AG10803 (cell line): ENCODE measurements around the gene TEX55.
A peak's percentile ranks its signal among the peaks of the same experiment; 100 is the strongest.
"Not testable (repeated sequence)": the region's sequence is repeated elsewhere in the genome, so short reads cannot be mapped to it uniquely, and the experiment has no call there.

Source experiments
- DNase-seq: peaks from one replicate; pipeline ENCODE4 v3.0.0; 2010; ENCODE audit warnings: low read depth
- H3K4me3 ChIP-seq: 2 replicates; pipeline ENCODE4 v1.5.1; 2011; ENCODE audit warnings: mild to moderate bottlenecking, low read length, control low read depth
- TF ChIP-seq, protein P1 (sequence below): conservative IDR thresholded peaks from 2 replicates; pipeline ENCODE4 v1.5.1; 2011; ENCODE audit warnings: mild to moderate bottlenecking, low read length, control low read depth, inconsistent platforms

Gene TEX55

DNA sequence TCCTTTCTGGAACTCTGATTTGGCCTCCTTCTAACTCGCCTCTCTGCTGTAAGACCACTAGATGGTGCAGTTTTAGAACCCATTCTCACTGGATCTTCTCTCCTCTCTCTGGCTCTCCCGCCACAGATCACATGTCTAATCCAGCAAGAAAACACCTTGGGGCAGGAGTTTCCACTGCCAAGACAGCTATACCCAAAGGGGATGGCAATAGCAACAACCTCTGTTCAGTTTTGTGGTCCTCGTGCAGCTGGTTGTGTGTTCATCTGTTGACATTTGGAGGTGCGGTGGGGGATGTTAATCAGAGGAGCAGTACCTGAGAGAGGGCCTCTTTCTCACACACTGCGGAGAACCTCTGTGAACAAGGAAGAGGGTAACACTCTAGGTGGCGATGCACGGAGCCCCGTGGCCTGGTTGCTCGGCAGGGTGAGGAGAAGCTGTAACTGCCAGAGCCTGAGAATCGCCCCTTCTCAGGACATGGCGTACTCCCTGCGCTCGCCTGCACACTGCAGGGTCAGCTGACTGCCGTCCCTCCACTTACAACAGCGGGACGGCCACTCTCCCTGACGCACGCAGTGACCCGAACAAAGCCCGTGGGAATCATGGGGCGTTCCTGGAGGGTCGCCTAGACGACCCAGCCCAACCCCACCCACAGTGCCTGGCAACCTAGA, at the start of gene TEX55:
TSS of gene TEX55 (plus strand) at position 666 of the 668 bp plus-strand sequence. CDS start 25 bp downstream, outside the sequence.
- no peak within 1 kb of the TSS for H3K4me3 ChIP-seq
- peak; percentile 63 for DNase-seq
- TF ChIP-seq, protein P1, sequence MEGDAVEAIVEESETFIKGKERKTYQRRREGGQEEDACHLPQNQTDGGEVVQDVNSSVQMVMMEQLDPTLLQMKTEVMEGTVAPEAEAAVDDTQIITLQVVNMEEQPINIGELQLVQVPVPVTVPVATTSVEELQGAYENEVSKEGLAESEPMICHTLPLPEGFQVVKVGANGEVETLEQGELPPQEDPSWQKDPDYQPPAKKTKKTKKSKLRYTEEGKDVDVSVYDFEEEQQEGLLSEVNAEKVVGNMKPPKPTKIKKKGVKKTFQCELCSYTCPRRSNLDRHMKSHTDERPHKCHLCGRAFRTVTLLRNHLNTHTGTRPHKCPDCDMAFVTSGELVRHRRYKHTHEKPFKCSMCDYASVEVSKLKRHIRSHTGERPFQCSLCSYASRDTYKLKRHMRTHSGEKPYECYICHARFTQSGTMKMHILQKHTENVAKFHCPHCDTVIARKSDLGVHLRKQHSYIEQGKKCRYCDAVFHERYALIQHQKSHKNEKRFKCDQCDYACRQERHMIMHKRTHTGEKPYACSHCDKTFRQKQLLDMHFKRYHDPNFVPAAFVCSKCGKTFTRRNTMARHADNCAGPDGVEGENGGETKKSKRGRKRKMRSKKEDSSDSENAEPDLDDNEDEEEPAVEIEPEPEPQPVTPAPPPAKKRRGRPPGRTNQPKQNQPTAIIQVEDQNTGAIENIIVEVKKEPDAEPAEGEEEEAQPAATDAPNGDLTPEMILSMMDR: peak; percentile 79

DNA sequence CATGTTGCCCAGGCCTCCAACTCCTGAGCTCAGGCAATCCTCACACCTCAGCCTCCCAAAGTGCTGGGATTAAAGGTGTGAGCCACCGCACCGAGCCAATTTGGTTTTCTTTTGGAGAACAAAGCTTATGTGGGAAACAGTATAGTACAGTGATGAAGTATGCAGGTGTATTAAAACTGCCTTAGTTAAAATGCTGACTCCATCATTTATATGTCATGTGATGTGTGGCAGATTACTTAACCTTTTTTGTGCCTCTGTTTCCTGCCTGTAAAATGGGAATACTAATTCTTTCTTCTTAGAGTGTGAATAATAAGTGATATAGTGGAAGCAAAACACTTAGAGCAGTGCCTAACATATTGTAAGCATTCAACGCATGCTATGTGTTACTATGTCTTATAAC, 48.0 kb upstream of the TEX55 start:
- TF ChIP-seq, protein P1: no peak
- no peak for DNase-seq
- no peak overlapping the region for H3K4me3 ChIP-seq

DNA sequence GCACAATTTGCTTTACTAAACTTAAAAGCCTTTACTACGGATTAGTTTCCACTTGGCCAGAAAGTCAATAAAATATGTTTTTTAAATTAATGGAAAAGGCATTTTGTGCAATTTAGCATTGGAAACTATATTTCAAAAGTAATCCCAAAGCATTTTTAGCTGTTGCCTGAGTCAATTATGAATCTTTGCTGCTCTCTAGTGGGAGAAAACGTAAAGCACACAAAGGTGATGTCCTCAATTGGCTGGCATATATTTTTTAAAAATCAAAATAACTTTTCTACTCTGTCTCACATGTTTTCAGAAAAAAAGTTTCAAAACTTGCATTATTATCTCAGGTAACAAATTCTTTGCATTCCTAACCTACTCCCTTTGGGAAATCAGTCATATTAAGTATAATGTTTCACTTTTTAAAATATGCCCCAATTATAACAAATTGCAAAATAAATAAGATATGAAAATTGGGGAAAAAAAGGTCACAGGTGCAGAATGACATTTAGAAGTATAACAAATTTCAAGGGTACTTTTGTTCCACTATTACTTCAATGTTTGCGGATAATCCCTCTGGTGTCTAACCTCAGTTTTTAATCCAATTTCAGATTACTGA, 47.2 kb upstream of the TEX55 start:
- TF ChIP-seq, protein P1: peak; percentile 83
- H3K4me3 ChIP-seq: no peak overlapping the region
- peak; percentile 40 for DNase-seq

DNA sequence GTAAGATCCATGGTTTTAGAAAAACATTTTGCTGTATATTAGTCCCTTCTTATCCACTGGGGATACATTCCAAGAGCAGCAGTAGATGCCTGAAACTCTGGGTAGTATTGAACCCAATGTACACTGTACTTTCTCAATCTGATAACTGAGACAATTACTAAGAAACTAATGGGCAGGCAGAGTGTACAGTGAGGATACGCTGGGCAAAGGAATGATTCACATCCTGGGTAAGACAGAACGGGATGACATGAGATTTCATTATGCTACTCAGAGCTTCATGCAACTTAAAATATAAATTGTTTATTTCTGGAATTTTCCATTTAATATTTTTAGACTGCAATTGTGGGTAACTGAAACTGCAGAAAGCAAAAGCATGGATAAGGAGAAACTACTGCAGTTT, 46.2 kb upstream of the TEX55 start:
- TF ChIP-seq, protein P1: no peak
- DNase-seq: peak; percentile 1
- H3K4me3 ChIP-seq: no peak overlapping the region

DNA sequence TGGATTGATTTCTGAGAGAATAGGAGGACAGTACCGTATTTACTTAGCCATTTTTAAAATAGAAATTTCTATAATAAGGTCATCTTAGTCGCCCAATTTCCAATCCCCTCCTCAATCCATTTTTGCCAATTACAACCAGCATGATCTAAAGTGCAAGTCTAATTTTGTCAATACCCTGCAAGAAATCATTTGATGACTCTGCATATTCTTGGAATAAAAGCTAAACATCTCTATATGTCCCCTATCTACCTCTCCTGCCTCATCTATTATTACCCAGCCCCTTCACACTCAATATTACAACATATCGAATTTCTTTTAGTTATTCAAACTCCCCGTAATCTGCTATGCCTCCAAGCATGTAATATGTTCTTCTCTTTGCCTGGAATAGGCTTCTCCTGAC, 41.9 kb upstream of the TEX55 start:
- TF ChIP-seq, protein P1: no peak
- H3K4me3 ChIP-seq: no peak overlapping the region
- DNase-seq: no peak

DNA sequence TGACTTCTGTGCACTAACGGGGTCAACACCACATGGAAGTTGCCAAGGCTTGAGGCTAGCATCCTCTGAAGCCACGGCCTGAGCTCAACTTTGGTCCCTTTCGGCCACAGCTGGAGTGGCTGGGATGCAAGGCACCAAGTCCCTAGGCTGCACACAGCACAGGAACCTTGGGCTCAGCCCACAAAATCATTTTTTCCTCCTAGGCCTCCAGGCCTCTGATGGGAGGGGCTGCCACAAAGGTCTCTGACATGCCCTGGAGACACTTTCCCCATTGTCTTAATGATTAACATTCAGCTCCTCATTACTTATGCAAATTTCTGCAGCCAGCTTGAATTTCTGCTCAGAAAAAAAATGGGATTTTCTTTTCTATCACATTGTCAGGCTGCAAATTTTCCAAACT, 27.6 kb upstream of the TEX55 start:
- H3K4me3 ChIP-seq, DNase-seq: not testable (repeated sequence)

DNA sequence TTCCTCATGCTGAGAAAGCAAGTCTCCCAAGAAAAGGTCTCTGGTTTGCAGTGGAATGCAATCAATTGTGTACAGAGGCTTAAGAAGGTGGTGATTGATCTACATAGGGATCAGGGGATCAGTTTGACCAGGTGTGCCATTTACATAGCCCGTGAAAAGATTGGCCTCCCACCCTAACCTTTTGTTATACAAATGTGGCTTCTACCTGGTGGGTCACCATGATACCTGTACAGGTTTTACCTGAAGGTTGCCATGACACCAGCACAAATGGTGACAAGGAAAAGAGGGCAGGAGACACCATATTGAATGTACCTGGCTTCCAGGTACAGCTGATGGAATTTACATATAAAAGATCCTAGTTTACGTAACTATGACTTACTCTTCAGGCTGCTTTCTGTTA, 25.5 kb upstream of the TEX55 start:
- no peak overlapping the region for H3K4me3 ChIP-seq
- no peak for DNase-seq
- TF ChIP-seq, protein P1: no peak
